GM23338 (cell line): ENCODE results near the gene SLC16A13. TPM values are rescaled to one million over a fixed set of nuclear protein-coding genes. Genes with fewer than 3 reads are reported as not detected.

ENCODE experiments used
- ATAC-seq: fragments of 200-7000 bp; cut with Tn5 transposase; 3 replicates; pipeline ENCODE4 v1.9.1; 2020
- DNase-seq: peaks from one replicate; pipeline ENCODE4 v3.0.0-alpha.2; 2015; ENCODE audit warnings: low spot score
- H2AFZ ChIP-seq: fragments of 200-600 bp; sonication (generic); 2 replicates; pipeline ENCODE4 v1.8.0; 2016; ENCODE audit warnings: antibody characterized with exemption, mild to moderate bottlenecking, moderate library complexity
- H3F3A ChIP-seq: fragments of 200-600 bp; sonication (generic); replicated peaks from 2 replicates; pipeline ENCODE4 v1.8.0; 2017; ENCODE audit warnings: antibody characterized with exemption, mixed run types, low read depth
- H3K27ac ChIP-seq: fragments of 200-600 bp; sonication (generic); 2 replicates; pipeline ENCODE4 v1.6.1; 2016; ENCODE audit warnings: low read depth
- H3K27me3 ChIP-seq: fragments of 200-600 bp; sonication (generic); 2 replicates; pipeline ENCODE4 v1.8.0; 2016; ENCODE audit warnings: mild to moderate bottlenecking, mixed run types, moderate library complexity; ENCODE audit not compliant: insufficient read depth
- H3K36me3 ChIP-seq: fragments of 200-600 bp; sonication (generic); 2 replicates; pipeline ENCODE4 v1.8.0; 2016; ENCODE audit warnings: mild to moderate bottlenecking; ENCODE audit not compliant: insufficient read depth
- H3K4me1 ChIP-seq: fragments of 200-600 bp; sonication (generic); 2 replicates; pipeline ENCODE4 v1.8.0; 2016; ENCODE audit warnings: mild to moderate bottlenecking, moderate library complexity; ENCODE audit not compliant: insufficient read depth
- H3K4me2 ChIP-seq: fragments of 200-600 bp; sonication (generic); 2 replicates; pipeline ENCODE4 v1.7.1; 2017; ENCODE audit warnings: mixed run types
- H3K4me3 ChIP-seq: fragments of 200-600 bp; sonication (generic); 2 replicates; pipeline ENCODE4 v1.6.1; 2016; ENCODE audit warnings: mixed run types
- H3K79me2 ChIP-seq: fragments of 200-600 bp; sonication (generic); replicated peaks from 2 replicates; pipeline ENCODE4 v1.8.0; 2017; ENCODE audit warnings: mild to moderate bottlenecking; ENCODE audit not compliant: insufficient read depth
- H3K9me2 ChIP-seq: fragments of 200-600 bp; sonication (generic); 2 replicates; pipeline ENCODE4 v1.8.0; 2017; ENCODE audit not compliant: insufficient read depth
- H4K20me1 ChIP-seq: fragments of 200-600 bp; sonication (generic); replicated peaks from 2 replicates; pipeline ENCODE4 v1.8.0; 2017; ENCODE audit warnings: mild to moderate bottlenecking; ENCODE audit not compliant: insufficient read depth
- H3K27ac Mint-ChIP-seq: 2 replicates; pipeline ENCODE4 v1.8.0; 2020; ENCODE audit warnings: inconsistent platforms, mild to moderate bottlenecking, moderate library complexity, mixed read lengths
- H3K27me3 Mint-ChIP-seq: 3 replicates; pipeline ENCODE4 v1.8.0; 2022; ENCODE audit warnings: low read depth, mild to moderate bottlenecking, moderate library complexity, mixed read lengths, inconsistent platforms; ENCODE audit not compliant: insufficient read depth, poor library complexity
- H3K36me3 Mint-ChIP-seq: 3 replicates; pipeline ENCODE4 v1.8.0; 2021; ENCODE audit warnings: low read depth, mild to moderate bottlenecking, inconsistent platforms, moderate library complexity, mixed read lengths
- H3K4me1 Mint-ChIP-seq: 3 replicates; pipeline ENCODE4 v1.8.0; 2020; ENCODE audit warnings: mild to moderate bottlenecking, inconsistent platforms, mixed read lengths
- H3K4me3 Mint-ChIP-seq: 3 replicates; pipeline ENCODE4 v1.8.0; 2021; ENCODE audit warnings: moderate library complexity, mild to moderate bottlenecking, inconsistent platforms, mixed read lengths
- H3K9me3 Mint-ChIP-seq: 3 replicates; pipeline ENCODE4 v1.8.0; 2020; ENCODE audit warnings: moderate library complexity, mild to moderate bottlenecking, inconsistent platforms, mixed read lengths
- CREB1 ChIP-seq: fragments of 250-450 bp; sonication (Bioruptor Pico); IDR thresholded peaks from 2 replicates; pipeline ENCODE4 v1.5.0; 2020; ENCODE audit warnings: low read depth, mild to moderate bottlenecking, moderate library complexity
- CTCF ChIP-seq, 2 experiments: fragments of 200-600 bp in 1 of 2; sonication (generic) in 1 of 2; conservative IDR thresholded peaks; 2 replicates each; pipeline versions ENCODE4 v1.5.1 to v1.6.1; 2016 to 2017; ENCODE audit warnings: antibody characterized with exemption in 2 of 2, low read depth in 2 of 2, mild to moderate bottlenecking in 2 of 2, moderate library complexity in 1 of 2
- EZH2 ChIP-seq: fragments of 200-600 bp; sonication (generic); IDR thresholded peaks from one replicate; pipeline ENCODE4 v1.8.0; 2017; ENCODE audit warnings: antibody characterized with exemption, mild to moderate bottlenecking, low read depth; ENCODE audit not compliant: unreplicated experiment
- EZH2phosphoT487 ChIP-seq: fragments of 200-600 bp; sonication (generic); IDR thresholded peaks from one replicate; pipeline ENCODE4 v1.8.1; 2018; ENCODE audit warnings: antibody characterized with exemption; ENCODE audit not compliant: unreplicated experiment
- JUNB ChIP-seq: IDR thresholded peaks from one replicate; pipeline ENCODE4 v1.6.1; 2016; ENCODE audit warnings: antibody characterized with exemption; ENCODE audit not compliant: unreplicated experiment
- NANOG ChIP-seq: IDR thresholded peaks from 2 replicates; pipeline ENCODE4 v1.6.1; 2016; ENCODE audit warnings: antibody characterized with exemption, borderline replicate concordance
- POLR2AphosphoS5 ChIP-seq: IDR thresholded peaks from 2 replicates; pipeline ENCODE4 v1.6.1; 2016; ENCODE audit warnings: antibody characterized with exemption, low read depth
- REST ChIP-seq: IDR thresholded peaks from one replicate; pipeline ENCODE4 v1.6.1; 2018; ENCODE audit warnings: antibody characterized with exemption; ENCODE audit not compliant: unreplicated experiment
- STAT1 ChIP-seq: IDR thresholded peaks from one replicate; pipeline ENCODE4 v1.6.1; 2016; ENCODE audit warnings: antibody characterized with exemption; ENCODE audit not compliant: unreplicated experiment
- ZNF114 ChIP-seq: fragments of 250-450 bp; sonication (Bioruptor Pico); IDR thresholded peaks from 2 replicates; pipeline ENCODE4 v1.5.0; 2020; ENCODE audit warnings: mild to moderate bottlenecking, moderate library complexity
- ZNF331 ChIP-seq: fragments of 250-450 bp; sonication (Bioruptor Pico); IDR thresholded peaks from 2 replicates; pipeline ENCODE4 v1.5.0; 2020; ENCODE audit warnings: low read depth, mild to moderate bottlenecking, moderate library complexity
- ZNF462 ChIP-seq: fragments of 250-450 bp; sonication (Bioruptor Pico); IDR thresholded peaks from 2 replicates; pipeline ENCODE4 v1.5.0; 2020; ENCODE audit warnings: mild to moderate bottlenecking, moderate library complexity
- polyA plus RNA-seq: library from polyadenylated mRNA; unstranded; fragments of >200 nt; fragmentation: Nextera tagmentation; extraction: Ambion mirVana; gene quantifications from 2 replicates; pipeline ENCODE4 v1.2.1, GENCODE V29; 2016
- total RNA-seq: library from RNA; depleted of rRNA; stranded (reverse); fragments of >200 nt; shearing (Covaris generic); gene quantifications from 2 replicates; pipeline ENCODE4 v1.2.3, GENCODE V29; 2014
- TF ChIP-seq, protein P1 (sequence below): IDR thresholded peaks from 2 replicates; pipeline ENCODE4 v1.6.1; 2016; ENCODE audit warnings: antibody characterized with exemption

Gene SLC16A13
- total and polyA plus RNA-seq, 2 experiments from 2014 or later = 2.2 to 4.7 TPM

DNA sequence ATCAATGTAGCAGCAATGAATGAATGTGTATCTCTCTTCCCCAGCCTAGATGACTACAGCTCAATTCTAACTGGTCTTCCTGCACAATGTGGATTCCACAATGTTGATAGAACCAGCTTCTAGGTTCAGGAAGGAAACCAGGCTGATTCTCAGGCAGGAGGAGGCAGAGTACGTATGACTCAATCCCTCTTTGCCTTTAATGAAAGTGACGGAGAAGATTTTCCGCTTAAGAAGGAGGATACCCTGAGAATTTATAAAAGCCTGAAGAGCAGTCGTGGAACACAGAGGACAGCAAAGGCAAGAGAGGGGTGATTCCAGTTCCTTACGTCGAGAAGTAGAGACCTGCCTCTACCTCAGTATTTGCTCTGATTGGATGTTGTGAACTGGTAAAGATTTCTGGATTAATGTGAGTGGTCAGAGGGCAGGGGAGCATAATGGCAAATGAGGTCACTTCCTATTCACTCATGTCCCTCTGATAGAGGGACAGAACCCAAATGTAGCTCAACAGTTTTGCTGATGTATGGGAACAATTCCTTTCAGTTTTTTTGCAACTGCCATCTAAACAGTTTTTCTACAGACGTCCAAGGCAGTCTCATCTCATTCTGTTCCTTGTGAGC lies 23.1 kb downstream of the SLC16A13 start:
- no peak overlapping the region for H3K27ac ChIP-seq
- H3K4me2 ChIP-seq = no peak overlapping the region
- H3K27ac Mint-ChIP-seq = no peak overlapping the region

More for the DNA sequence above, 23.1 kb downstream of the SLC16A13 start:
- ATAC-seq (no peak), DNase-seq (no peak)
- no peak overlapping the region for H3K4me3 ChIP-seq
- Mint-ChIP-seq H3K4me1 (peaks cover 6% of the 10 kb centered on the region), H3K4me3 (no peak overlapping the region), H3K9me3 (no peaks in the 10 kb centered on the region), H3K36me3 (no peaks in the 10 kb centered on the region), H3K27me3 (peaks cover 3% of the 10 kb centered on the region)
- no peaks in the 10 kb centered on the region for H4K20me1 ChIP-seq
- H2AFZ ChIP-seq = no peak overlapping the region
- H3K27me3 ChIP-seq = no peaks in the 10 kb centered on the region
- H3K9me2 ChIP-seq = no peaks in the 10 kb centered on the region
- TF ChIP-seq ZNF462 (CRISPR knock-in tag) (no peak), STAT1 (no peak), REST (no peak), EZH2 (no peak), NANOG (no peak), ZNF114 (CRISPR knock-in tag) (no peak), POLR2AphosphoS5 (no peak), CTCF (conservative IDR thresholded peaks at IDR 0.05; ENCODE audit: low read depth in 2 of 2) (no peak), EZH2phosphoT487 (no peak), JUNB (no peak), ZNF331 (CRISPR knock-in tag) (no peak), CREB1 (CRISPR knock-in tag) (no peak)
- TF ChIP-seq, protein P1, sequence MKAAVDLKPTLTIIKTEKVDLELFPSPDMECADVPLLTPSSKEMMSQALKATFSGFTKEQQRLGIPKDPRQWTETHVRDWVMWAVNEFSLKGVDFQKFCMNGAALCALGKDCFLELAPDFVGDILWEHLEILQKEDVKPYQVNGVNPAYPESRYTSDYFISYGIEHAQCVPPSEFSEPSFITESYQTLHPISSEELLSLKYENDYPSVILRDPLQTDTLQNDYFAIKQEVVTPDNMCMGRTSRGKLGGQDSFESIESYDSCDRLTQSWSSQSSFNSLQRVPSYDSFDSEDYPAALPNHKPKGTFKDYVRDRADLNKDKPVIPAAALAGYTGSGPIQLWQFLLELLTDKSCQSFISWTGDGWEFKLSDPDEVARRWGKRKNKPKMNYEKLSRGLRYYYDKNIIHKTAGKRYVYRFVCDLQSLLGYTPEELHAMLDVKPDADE = no peak
- H3K4me1 ChIP-seq = no peaks in the 10 kb centered on the region
- H3K79me2 ChIP-seq = no peaks in the 10 kb centered on the region
- H3F3A ChIP-seq = no peaks in the 10 kb centered on the region
- no peaks in the 10 kb centered on the region for H3K36me3 ChIP-seq
